ENCODE data around the gene NXF2B.
"Not testable (repeated sequence)": the region's sequence is repeated elsewhere in the genome, so short reads cannot be mapped to it uniquely, and the experiment has no call there.

NXF2B gene

GRCh38 chrX:102439908-102440307 lies at the start of gene NXF2B:
NXF2B (minus strand) TSS chrX:102440008; CDS start chrX:102380036, 59,972 bp downstream.
- DNase-seq, result not testable (repeated sequence)

- DNase-seq, result not testable (repeated sequence)
These were observed 39.0 kb upstream of the NXF2B start for GRCh38 chrX:102478765-102479164.

GRCh38 chrX:102471762-102472220 lies 32.0 kb upstream of the NXF2B start, which contains the start of gene TCP11X2:
TCP11X2 (minus strand) TSS chrX:102471812.
- not testable (repeated sequence) for DNase-seq

- DNase-seq, result not testable (repeated sequence)
These were observed 30.4 kb upstream of the NXF2B start for GRCh38 chrX:102470215-102470614.

GRCh38 chrX:102458615-102459014 lies 18.8 kb upstream of the NXF2B start:
- not testable (repeated sequence) for DNase-seq

- not testable (repeated sequence) for DNase-seq
These were observed 25.3 kb downstream of the NXF2B start for GRCh38 chrX:102414493-102414892.

- no peak for DNase-seq
These were observed 93.9 kb downstream of the NXF2B start for GRCh38 chrX:102345916-102346315.

- DNase-seq, result no peak
These were observed 97.9 kb downstream of the NXF2B start for GRCh38 chrX:102341867-102342266.

GRCh38 chrX:102339312-102340298 lies 100.2 kb downstream of the NXF2B start:
- no peak for DNase-seq

GRCh38 chrX:102338162-102338561 lies 101.6 kb downstream of the NXF2B start:
- DNase-seq, result no peak
